Liver (tissue), 9 donors: ENCODE data around the gene PNN. TPM values are rescaled to one million over a fixed set of nuclear protein-coding genes. Genes with fewer than 3 reads are reported as not detected.
"Not testable (repeated sequence)": the region's sequence is repeated elsewhere in the genome, so short reads cannot be mapped to it uniquely, and the experiment has no call there.

Experiments used
- DNase-seq: peaks from one replicate; pipeline ENCODE4 v3.0.0-alpha.2; 2017; ENCODE audit warnings: low spot score
- H3K27ac ChIP-seq, 2 donors: one replicate each; pipeline ENCODE4 v1.7.0; 2013; ENCODE audit warnings: inconsistent platforms in 2 of 2, low read length in 2 of 2, control low read depth in 1 of 2, low read depth in 1 of 2, mild to moderate bottlenecking in 1 of 2
- H3K27me3 ChIP-seq, 4 donors: one replicate each; pipeline versions ENCODE4 v1.6.1 to v1.7.0; 2013; ENCODE audit warnings: low read length in 3 of 4, inconsistent platforms in 1 of 4, mild to moderate bottlenecking in 1 of 4, moderate library complexity in 1 of 4; ENCODE audit not compliant: control insufficient read depth in 4 of 4, insufficient read depth in 4 of 4
- H3K36me3 ChIP-seq, 4 donors: one replicate each; pipeline versions ENCODE4 v1.6.1 to v1.7.0; 2013; ENCODE audit warnings: low read length in 3 of 4, mild to moderate bottlenecking in 3 of 4, low read depth in 1 of 4, moderate library complexity in 1 of 4; ENCODE audit not compliant: control insufficient read depth in 4 of 4, insufficient read depth in 3 of 4
- H3K4me1 ChIP-seq, 4 donors: one replicate each; pipeline versions ENCODE4 v1.6.1 to v1.7.0; 2013; ENCODE audit warnings: low read length in 3 of 4, mild to moderate bottlenecking in 3 of 4, moderate library complexity in 1 of 4; ENCODE audit not compliant: control insufficient read depth in 4 of 4, insufficient read depth in 4 of 4
- H3K4me3 ChIP-seq, 3 donors: one replicate each; pipeline versions ENCODE4 v1.6.1 to v1.7.0; 2013; ENCODE audit warnings: low read length in 3 of 3, control low read depth in 1 of 3, low read depth in 1 of 3, mild to moderate bottlenecking in 1 of 3
- H3K9ac ChIP-seq, 2 donors: one replicate each; pipeline ENCODE4 v1.7.0; 2013; ENCODE audit warnings: low read length in 2 of 2, mild to moderate bottlenecking in 2 of 2, moderate library complexity in 2 of 2, control low read depth in 1 of 2, low read depth in 1 of 2
- H3K9me3 ChIP-seq, 4 donors: one replicate each; pipeline versions ENCODE4 v1.6.1 to v1.7.0; 2013; ENCODE audit warnings: low read length in 3 of 4; ENCODE audit not compliant: control insufficient read depth in 4 of 4
- ATF3 ChIP-seq: IDR thresholded peaks from 2 replicates; pipeline ENCODE4 v1.6.1; 2016; ENCODE audit warnings: antibody characterized with exemption
- CTCF ChIP-seq: fragments of 150-350 bp; IDR thresholded peaks from 2 replicates; pipeline ENCODE4 v1.5.1; 2017; ENCODE audit warnings: improper control_type of control experiment, low read depth, low read length; ENCODE audit not compliant: missing input control
- EGR1 ChIP-seq, 2 donors: IDR thresholded peaks; 2 replicates each; pipeline ENCODE4 v1.6.1; 2016 to 2018; ENCODE audit warnings: antibody characterized with exemption in 2 of 2, low read depth in 2 of 2
- FOXA1 ChIP-seq: IDR thresholded peaks from 2 replicates; pipeline ENCODE4 v1.6.1; 2016; ENCODE audit warnings: antibody characterized with exemption
- FOXA2 ChIP-seq: IDR thresholded peaks from 2 replicates; pipeline ENCODE4 v1.6.1; 2016; ENCODE audit warnings: antibody characterized with exemption
- GABPA ChIP-seq, 2 donors: IDR thresholded peaks in 1 of 2; conservative IDR thresholded peaks in 1 of 2; 2 replicates each; pipeline ENCODE4 v1.6.1; 2016; ENCODE audit warnings: antibody characterized with exemption in 2 of 2, mild to moderate bottlenecking in 1 of 2, moderate library complexity in 1 of 2
- HNF4A ChIP-seq, 2 donors: conservative IDR thresholded peaks; 2 replicates each; pipeline ENCODE4 v1.6.1; 2016; ENCODE audit warnings: antibody characterized with exemption in 2 of 2, mild to moderate bottlenecking in 2 of 2
- HNF4G ChIP-seq: IDR thresholded peaks from 2 replicates; pipeline ENCODE4 v1.6.1; 2016; ENCODE audit warnings: antibody characterized with exemption
- JUND ChIP-seq, 2 donors: IDR thresholded peaks; 2 replicates each; pipeline ENCODE4 v1.6.1; 2016; ENCODE audit warnings: antibody characterized with exemption in 2 of 2
- MAX ChIP-seq: IDR thresholded peaks from 2 replicates; pipeline ENCODE4 v1.6.1; 2016; ENCODE audit warnings: antibody characterized with exemption
- NR2F2 ChIP-seq: IDR thresholded peaks from 2 replicates; pipeline ENCODE4 v1.6.1; 2016; ENCODE audit warnings: antibody characterized with exemption
- RAD21 ChIP-seq, 2 donors: IDR thresholded peaks; 2 replicates each; pipeline ENCODE4 v1.6.1; 2016; ENCODE audit warnings: antibody characterized with exemption in 2 of 2, mild to moderate bottlenecking in 2 of 2
- REST ChIP-seq: IDR thresholded peaks from 2 replicates; pipeline ENCODE4 v1.6.1; 2016; ENCODE audit warnings: antibody characterized with exemption, mild to moderate bottlenecking
- RXRA ChIP-seq, 2 donors: IDR thresholded peaks; 2 replicates each; pipeline ENCODE4 v1.6.1; 2017 to 2018; ENCODE audit warnings: antibody characterized with exemption in 2 of 2, mild to moderate bottlenecking in 1 of 2
- SP1 ChIP-seq: IDR thresholded peaks from 2 replicates; pipeline ENCODE4 v1.6.1; 2018; ENCODE audit warnings: antibody characterized with exemption, mild to moderate bottlenecking
- TAF1 ChIP-seq: conservative IDR thresholded peaks from 2 replicates; pipeline ENCODE4 v1.6.1; 2016; ENCODE audit warnings: antibody characterized with exemption, mild to moderate bottlenecking
- YY1 ChIP-seq: IDR thresholded peaks from 2 replicates; pipeline ENCODE4 v1.6.1; 2016; ENCODE audit warnings: antibody characterized with exemption, mild to moderate bottlenecking
- ZBTB33 ChIP-seq: IDR thresholded peaks from 2 replicates; pipeline ENCODE4 v1.6.1; 2016; ENCODE audit warnings: antibody characterized with exemption
- WGBS: extraction: QIAGEN DNeasy Blood & Tissue Kit; methylation state at CpG from one replicate; pipeline ENCODE4 v1.1.7; 2013; 5-methylcytosine and 5-hydroxymethylcytosine counted together
- polyA plus RNA-seq, 2 donors: library from polyadenylated mRNA; stranded (reverse) in 1 of 2; unstranded in 1 of 2; fragments of 200-250 nt in 1 of 2; fragments of >200 nt in 1 of 2; fragmentation: Nextera tagmentation in 1 of 2; extraction: Ambion mirVana in 1 of 2; gene quantifications; one replicate each; pipeline versions ENCODE4 v1.2.1 to v1.2.3, GENCODE V29; 2013 to 2015
- total RNA-seq, 2 donors: library from RNA; depleted of rRNA; stranded (reverse); fragments of >200 nt; gene quantifications; one replicate each; pipeline ENCODE4 v1.2.3, GENCODE V29; 2014
- donor health status: healthy.
- donor health status: healthy.
- donor health status: healthy.
- donor health status: healthy.
- donor health status: healthy.

The PNN gene
- 10 to 100 TPM; 11.3 to 31.5 TPM for total RNA-seq
- polyA plus RNA-seq = 10 to 100 TPM; 16.2 to 56.7 TPM

GRCh38 chr14:39174560-39175444 lies at the start of gene PNN:
PNN (plus strand) TSS chr14:39175254; CDS start chr14:39175280, 26 bp downstream.
- Histone ChIP-seq H3K9me3 (no peaks in the 10 kb centered on the region), H3K9ac (peak within 1 kb of the TSS; percentile 70 to 98), H3K4me3 (peak within 1 kb of the TSS; percentile 82 to 89 (median 84)), H3K27ac (peak within 1 kb of the TSS; percentile 89 to 96), H3K36me3 (peaks cover 14 to 31% (median 30%) of the 10 kb centered on the region in 4 donors), H3K4me1 (peaks cover 3 to 19% (median 13%) of the 10 kb centered on the region in 4 donors), H3K27me3 (no peaks in the 10 kb centered on the region)
- TF ChIP-seq FOXA2 (no peak), NR2F2 (peak; percentile 90), CTCF (no peak), YY1 (peak; percentile 95), ZBTB33 (peak; percentile 99), JUND (IDR thresholded peaks at IDR 0.05) (peak; percentile 59 to 80), HNF4G (no peak), REST (peak; percentile 85), FOXA1 (no peak), SP1 (peak; percentile 100), GABPA (IDR thresholded peaks at IDR 0.05 in 1 of 2, conservative IDR thresholded peaks at IDR 0.05 in 1 of 2) (peak; percentile 84 to 94), TAF1 (peak; percentile 97), HNF4A (conservative IDR thresholded peaks at IDR 0.05) (peak; percentile 46 to 67), MAX (peak; percentile 92), ATF3 (peak; percentile 79), EGR1 (IDR thresholded peaks at IDR 0.05; ENCODE audit: low read depth in 2 of 2) (peak; percentile 37 to 72), RAD21 (IDR thresholded peaks at IDR 0.05) (no peak), RXRA (IDR thresholded peaks at IDR 0.05) (peak; percentile 23 to 76)
- peak; percentile 93 for DNase-seq
- WGBS = 4% methylated on average over 56 of the region's 56 CpGs

GRCh38 chr14:39137835-39138234 lies 37.2 kb upstream of the PNN start:
- not testable (repeated sequence) for H3K9ac ChIP-seq, H3K4me3 ChIP-seq, H3K4me1 ChIP-seq, DNase-seq, H3K27ac ChIP-seq, H3K9me3 ChIP-seq, H3K27me3 ChIP-seq
- 94% methylated on average over 8 of the region's 8 CpGs for WGBS
- H3K36me3 ChIP-seq = peaks cover 3 to 13% (median 8%) of the 10 kb centered on the region in 4 donors
